GM12892 (cell line): ENCODE measurements around the gene SFI1.

Experiments
- POLR2A ChIP-seq: IDR thresholded peaks from 2 replicates; pipeline ENCODE4 v1.6.1; 2011; ENCODE audit warnings: low read depth, low read length, control low read depth
- POLR2AphosphoS5 ChIP-seq: IDR thresholded peaks from 2 replicates; pipeline ENCODE4 v1.6.1; 2011; ENCODE audit warnings: low read depth, low read length, control low read depth
- TAF1 ChIP-seq: IDR thresholded peaks from 2 replicates; pipeline ENCODE4 v1.6.1; 2011; ENCODE audit warnings: low read depth, mild to moderate bottlenecking, control low read depth, low read length, borderline replicate concordance

DNA sequence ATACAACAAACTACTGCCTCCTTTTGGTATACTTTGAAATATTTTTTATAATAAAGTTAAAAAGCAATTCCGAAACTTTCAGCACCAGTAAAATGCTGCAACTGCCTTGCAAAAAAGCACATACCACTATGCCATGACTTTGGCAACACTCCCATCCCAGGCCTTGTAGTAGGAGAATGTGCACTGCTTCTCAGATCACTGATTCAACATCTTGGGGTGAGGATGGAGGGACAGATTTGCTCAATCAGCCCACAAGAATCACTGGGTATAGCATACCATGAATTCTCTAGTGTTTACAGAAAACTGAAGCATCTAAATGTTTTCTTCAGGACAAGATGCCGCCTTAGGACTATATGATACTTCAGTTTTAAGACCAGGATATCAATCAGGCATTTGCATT is 21.6 kb upstream of the SFI1 start:
- no peak for TF ChIP-seq POLR2A
- no peak for TF ChIP-seq POLR2AphosphoS5
- no peak for TF ChIP-seq TAF1
